OCI-LY1 (cell line): ENCODE measurements around the gene TRIO.

Experiments
- CTCF ChIP-seq: fragments of 200-600 bp; sonication (generic), shearing (Covaris generic); IDR thresholded peaks from 2 replicates; pipeline ENCODE4 v1.5.1; 2017; ENCODE audit warnings: mild to moderate bottlenecking, antibody characterized with exemption, low read length, moderate library complexity, mixed read lengths
- EZH2 ChIP-seq: fragments of 200-600 bp; sonication (generic), shearing (Covaris generic); IDR thresholded peaks from 2 replicates; pipeline ENCODE4 v1.8.0; 2017; ENCODE audit warnings: borderline replicate concordance, mixed run types, mild to moderate bottlenecking, antibody characterized with exemption, low read length, moderate library complexity, mixed read lengths

- TF ChIP-seq CTCF = no peak
- no peak for TF ChIP-seq EZH2
Observed at GRCh38 chr5:14134771-14135170, 8.4 kb upstream of the TRIO start.
